HEK293 (cell line): ENCODE results near the gene ACOT7.
"Not testable (repeated sequence)": the region's sequence is repeated elsewhere in the genome, so short reads cannot be mapped to it uniquely, and the experiment has no call there.

ENCODE experiments used
- CTCF ChIP-seq: fragments of 450-650 bp; formaldehyde crosslinking; IDR thresholded peaks from 2 replicates; pipeline ENCODE4 v1.5.1; 2016; ENCODE audit warnings: missing biosample characterization, missing genetic modification characterization
- MYNN ChIP-seq: fragments of 450-650 bp; formaldehyde crosslinking; IDR thresholded peaks from 2 replicates; pipeline ENCODE4 v1.5.1; 2016; ENCODE audit warnings: missing biosample characterization, missing genetic modification characterization, borderline replicate concordance
- ZBTB10 ChIP-seq: fragments of 450-650 bp; formaldehyde crosslinking; IDR thresholded peaks from 2 replicates; pipeline ENCODE4 v1.5.1; 2016; ENCODE audit warnings: missing biosample characterization, missing genetic modification characterization
- ZBTB8A ChIP-seq: fragments of 450-650 bp; formaldehyde crosslinking; IDR thresholded peaks from 2 replicates; pipeline ENCODE4 v1.5.1; 2016; ENCODE audit warnings: missing biosample characterization, missing genetic modification characterization
- ZNF10 ChIP-seq: fragments of 450-650 bp; formaldehyde crosslinking; IDR thresholded peaks from 2 replicates; pipeline ENCODE4 v1.5.1; 2017; ENCODE audit warnings: missing biosample characterization, missing genetic modification characterization
- ZNF23 ChIP-seq: fragments of 450-650 bp; formaldehyde crosslinking; IDR thresholded peaks from 2 replicates; pipeline ENCODE4 v1.5.1; 2016; ENCODE audit warnings: missing biosample characterization, missing genetic modification characterization, borderline replicate concordance
- ZNF449 ChIP-seq: fragments of 450-650 bp; formaldehyde crosslinking; IDR thresholded peaks from 2 replicates; pipeline ENCODE4 v1.5.1; 2017; ENCODE audit warnings: missing biosample characterization, mild to moderate bottlenecking, missing genetic modification characterization, moderate library complexity
- ZNF555 ChIP-seq: fragments of 450-650 bp; formaldehyde crosslinking; conservative IDR thresholded peaks from 2 replicates; pipeline ENCODE4 v1.5.1; 2017; ENCODE audit warnings: missing biosample characterization, mild to moderate bottlenecking, missing genetic modification characterization, inconsistent platforms
- ZNF610 ChIP-seq: fragments of 450-650 bp; formaldehyde crosslinking; IDR thresholded peaks from 2 replicates; pipeline ENCODE4 v1.5.1; 2016; ENCODE audit warnings: missing biosample characterization, missing genetic modification characterization, borderline replicate concordance
- ZNF701 ChIP-seq: fragments of 450-650 bp; formaldehyde crosslinking; IDR thresholded peaks from 2 replicates; pipeline ENCODE4 v1.5.1; 2016; ENCODE audit warnings: missing biosample characterization, missing genetic modification characterization
- ZNF76 ChIP-seq: fragments of 450-650 bp; formaldehyde crosslinking; IDR thresholded peaks from 2 replicates; pipeline ENCODE4; 2016; ENCODE audit warnings: low read depth, missing biosample characterization, missing genetic modification characterization, borderline replicate concordance

- TF ChIP-seq CTCF; ZBTB10 (tag by site-specific recombination); ZNF76 (tag by site-specific recombination); ZNF10 (tag by site-specific recombination); ZNF449; MYNN (tag by site-specific recombination); ZNF555 (tag by site-specific recombination); ZBTB8A; ZNF610 (tag by site-specific recombination); ZNF23 (tag by site-specific recombination); ZNF701: not testable (repeated sequence)
These were observed 36.3 kb upstream of the ACOT7 start for GRCh38 chr1:6429660-6430411.
